Choroid plexus epithelial cell (primary cell): ENCODE results near the gene SLC8B1.

Experiments
- DNase-seq: peaks from one replicate; pipeline ENCODE4 v3.0.0-alpha.2; 2010; ENCODE audit warnings: low read depth
- H3K4me3 ChIP-seq: 2 replicates; pipeline ENCODE4 v1.5.1; 2011; ENCODE audit warnings: low read depth, mild to moderate bottlenecking, control low read depth, low read length, moderate library complexity
- CTCF ChIP-seq: conservative IDR thresholded peaks from 2 replicates; pipeline ENCODE4 v1.5.1; 2011; ENCODE audit warnings: low read depth, mild to moderate bottlenecking, control low read depth, inconsistent platforms, low read length, moderate library complexity

SLC8B1 gene

GRCh38 chr12:113268136-113268535 lies 66.8 kb downstream of the SLC8B1 start:
- no peak overlapping the region for H3K4me3 ChIP-seq
- DNase-seq: no peak
- no peak for TF ChIP-seq CTCF

- no peak for DNase-seq
Observed at GRCh38 chr12:113267621-113268020, 67.3 kb downstream of the SLC8B1 start.

GRCh38 chr12:113266106-113266895 lies 68.6 kb downstream of the SLC8B1 start:
- DNase-seq: no peak
- no peak for TF ChIP-seq CTCF
- H3K4me3 ChIP-seq: no peak overlapping the region

More at GRCh38 chr12:113267621-113268020, 67.3 kb downstream of the SLC8B1 start:
- no peak overlapping the region for H3K4me3 ChIP-seq
- TF ChIP-seq CTCF: no peak

- H3K4me3 ChIP-seq: no peak overlapping the region
- no peak for DNase-seq
- TF ChIP-seq CTCF: no peak
Observed at GRCh38 chr12:113263431-113263963, 71.4 kb downstream of the SLC8B1 start.

- no peak overlapping the region for H3K4me3 ChIP-seq
- TF ChIP-seq CTCF: no peak
- DNase-seq: peak; percentile 72
Observed at GRCh38 chr12:113262710-113263109, 72.2 kb downstream of the SLC8B1 start.

- H3K4me3 ChIP-seq: no peak overlapping the region
- no peak for TF ChIP-seq CTCF
- DNase-seq: peak; percentile 55
Observed at GRCh38 chr12:113261847-113262470, 73.0 kb downstream of the SLC8B1 start.
